Measurements from ENCODE around the gene NR0B2.
"Not testable (repeated sequence)": the region's sequence is repeated elsewhere in the genome, so short reads cannot be mapped to it uniquely, and the experiment has no call there.

NR0B2 gene, protein sequence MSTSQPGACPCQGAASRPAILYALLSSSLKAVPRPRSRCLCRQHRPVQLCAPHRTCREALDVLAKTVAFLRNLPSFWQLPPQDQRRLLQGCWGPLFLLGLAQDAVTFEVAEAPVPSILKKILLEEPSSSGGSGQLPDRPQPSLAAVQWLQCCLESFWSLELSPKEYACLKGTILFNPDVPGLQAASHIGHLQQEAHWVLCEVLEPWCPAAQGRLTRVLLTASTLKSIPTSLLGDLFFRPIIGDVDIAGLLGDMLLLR

DNA sequence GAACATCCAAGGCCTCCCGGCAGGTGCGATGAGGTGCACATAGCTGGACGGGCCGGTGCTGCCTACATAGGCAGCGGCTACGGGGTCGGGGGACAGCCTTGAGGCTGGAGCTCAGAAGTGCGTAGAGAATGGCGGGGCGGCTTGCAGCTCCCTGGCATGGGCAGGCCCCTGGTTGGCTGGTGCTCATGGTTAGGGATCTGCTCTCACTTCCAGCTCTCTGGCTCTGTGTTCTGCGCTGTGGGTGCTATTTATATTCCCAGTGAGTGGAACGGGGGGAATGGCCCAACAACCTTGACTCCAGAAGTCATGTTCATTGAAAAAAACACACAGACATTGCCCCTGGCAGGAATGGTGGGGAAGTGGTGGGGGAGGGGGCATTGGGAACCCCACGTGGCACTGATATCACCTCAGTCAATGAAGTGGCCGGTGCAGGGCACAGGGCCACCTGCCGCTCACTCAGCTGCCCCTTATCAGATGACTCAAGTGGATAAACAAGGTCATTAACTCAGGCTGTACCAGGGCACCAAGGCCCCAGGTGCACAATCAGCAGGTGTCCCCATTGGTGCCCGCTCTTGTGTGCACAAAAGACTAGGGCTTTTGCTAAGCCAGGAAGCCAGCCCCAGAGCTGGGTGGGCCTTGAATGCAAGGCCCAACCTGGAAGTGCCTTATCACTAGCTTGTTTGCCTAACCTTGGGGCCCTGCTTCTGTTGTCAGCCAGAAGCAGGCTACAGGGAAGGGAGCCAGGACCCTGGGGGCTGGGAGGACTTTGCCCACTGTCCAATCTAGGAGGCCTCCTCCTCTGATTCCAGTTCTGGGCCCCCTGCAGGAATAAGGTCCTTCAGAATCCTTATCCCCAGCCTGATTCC lies at the start of gene NR0B2:
Gene NR0B2, minus strand, starts transcription at position 222 of the 866 bp plus-strand sequence. Its CDS starts 35 bp downstream, at position 187.
- peak; percentile 98 for DNase-seq

DNA sequence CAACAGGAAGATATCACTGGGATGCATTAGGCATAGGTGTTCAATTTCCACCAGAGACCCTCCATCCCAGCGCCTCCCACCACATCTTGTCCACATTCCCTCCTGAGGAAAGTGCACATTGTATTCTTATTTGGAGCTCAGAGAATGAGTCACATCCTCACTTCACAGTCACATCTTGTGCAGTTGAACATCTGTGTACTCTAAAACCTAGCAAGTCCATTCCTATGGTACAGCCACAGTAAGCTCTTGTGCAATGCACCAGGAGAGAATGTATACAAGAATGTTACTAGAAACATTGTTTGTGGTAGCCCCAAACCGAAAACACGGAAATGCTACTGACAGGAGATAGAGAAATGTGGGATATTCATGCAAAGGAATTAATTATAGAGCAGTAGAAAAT lies 48.1 kb upstream of the NR0B2 start:
- DNase-seq = no peak

DNA sequence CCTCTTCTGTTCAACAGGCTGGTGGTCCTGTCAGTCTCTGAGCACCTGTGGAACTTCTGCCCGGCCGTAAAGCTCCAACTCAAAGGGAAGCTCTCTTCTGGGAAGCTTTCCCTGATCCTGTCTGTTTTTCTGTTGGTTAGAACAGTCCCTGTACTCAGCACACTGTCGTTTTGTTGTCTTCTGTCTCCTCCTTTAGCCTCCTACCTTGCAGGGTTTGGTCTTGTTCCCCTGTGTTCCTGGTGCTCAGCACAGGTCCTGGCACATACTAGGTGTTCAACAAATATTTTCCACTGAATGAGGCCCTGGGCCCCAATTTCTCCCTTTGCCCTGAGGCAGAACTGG lies 46.8 kb upstream of the NR0B2 start:
- DNase-seq = no peak

DNA sequence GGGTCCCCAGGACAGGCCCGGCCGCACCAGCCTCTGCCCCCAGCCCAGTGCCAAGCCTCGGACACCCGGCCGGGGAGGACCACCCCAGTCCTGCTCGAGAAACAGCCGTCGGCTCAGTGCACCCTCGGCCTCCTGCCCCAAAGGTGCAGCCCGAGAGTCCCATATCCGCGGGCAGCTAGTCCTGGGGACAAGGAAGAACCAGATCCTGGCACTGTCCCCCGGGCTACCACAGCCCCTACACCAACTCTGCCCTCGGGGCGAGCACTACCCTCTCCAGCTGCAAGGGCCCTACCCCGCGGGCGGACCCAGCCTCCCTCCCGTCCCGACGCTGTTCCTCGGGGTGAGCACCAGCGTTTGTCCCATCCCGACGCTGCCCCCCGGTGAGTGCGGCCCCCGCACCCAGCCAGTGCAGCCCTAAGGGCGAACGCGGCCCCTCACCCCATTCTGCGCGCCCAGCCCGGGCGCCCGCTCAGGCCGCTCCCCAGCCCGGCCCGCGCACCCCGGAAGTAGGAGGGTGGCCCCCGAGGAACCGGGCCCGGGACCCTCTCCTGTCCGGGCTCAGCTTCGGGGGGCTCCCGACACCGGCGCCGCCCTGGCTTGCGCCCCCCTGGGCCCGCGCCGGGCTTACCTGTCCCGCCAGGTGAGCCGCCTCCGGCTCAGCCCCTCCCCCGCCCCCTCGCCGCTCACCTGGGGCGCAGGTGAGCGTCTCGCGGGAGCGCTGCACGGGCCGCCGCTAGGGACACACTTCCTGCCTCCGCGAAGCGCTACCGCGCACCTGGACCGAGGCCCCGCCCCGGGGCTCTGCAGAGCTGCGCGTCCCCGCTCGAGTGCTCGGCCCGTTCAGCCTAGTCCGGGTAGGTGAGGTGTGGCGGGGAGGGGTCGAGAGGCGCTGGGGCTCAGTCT lies 46.2 kb upstream of the NR0B2 start, which contains the start of gene KDF1:
Gene KDF1, minus strand, starts transcription at position 747 of the 903 bp plus-strand sequence. CDS start 8,088 bp downstream, outside the sequence.
- DNase-seq = peak; percentile 85

DNA sequence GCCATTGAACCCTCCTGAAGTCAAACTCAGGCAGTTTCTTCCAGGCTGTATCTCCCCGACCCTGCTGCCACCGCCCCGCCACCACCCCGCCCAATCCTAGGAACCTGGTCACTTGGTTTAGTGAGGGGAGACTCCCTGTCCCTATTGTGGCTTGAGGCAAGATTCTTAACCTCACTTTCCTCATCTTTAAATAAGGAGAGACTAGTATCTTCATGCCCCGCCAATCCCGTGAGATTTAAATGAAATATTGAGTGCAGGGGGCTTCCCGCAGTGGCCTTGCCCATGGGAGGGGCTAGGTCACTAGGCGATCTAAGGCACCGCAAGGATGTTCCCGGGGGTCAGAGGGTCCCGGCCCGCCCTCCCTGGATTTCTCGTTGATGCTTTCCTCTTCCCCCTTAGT lies 45.5 kb upstream of the NR0B2 start:
- DNase-seq = no peak

DNA sequence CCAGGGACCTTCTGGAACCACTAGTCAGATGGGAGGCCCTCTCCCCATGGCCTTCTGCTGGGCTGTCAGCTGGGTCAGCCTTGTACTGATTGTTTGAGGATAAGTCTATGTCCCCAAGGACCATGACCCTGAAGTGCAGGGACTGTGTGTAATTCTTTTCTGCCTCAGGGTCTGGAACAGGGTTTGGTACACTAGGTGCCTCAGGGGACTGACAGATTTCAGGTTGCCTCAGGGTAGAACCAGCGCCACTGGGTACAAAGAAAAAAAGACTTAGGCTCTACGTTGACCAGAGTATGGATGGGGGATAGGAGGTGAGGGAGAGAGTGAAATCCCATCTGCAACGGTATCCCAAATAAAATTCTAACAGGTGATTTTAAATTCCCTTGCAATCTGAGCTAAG lies 43.5 kb upstream of the NR0B2 start:
- no peak for DNase-seq

DNA sequence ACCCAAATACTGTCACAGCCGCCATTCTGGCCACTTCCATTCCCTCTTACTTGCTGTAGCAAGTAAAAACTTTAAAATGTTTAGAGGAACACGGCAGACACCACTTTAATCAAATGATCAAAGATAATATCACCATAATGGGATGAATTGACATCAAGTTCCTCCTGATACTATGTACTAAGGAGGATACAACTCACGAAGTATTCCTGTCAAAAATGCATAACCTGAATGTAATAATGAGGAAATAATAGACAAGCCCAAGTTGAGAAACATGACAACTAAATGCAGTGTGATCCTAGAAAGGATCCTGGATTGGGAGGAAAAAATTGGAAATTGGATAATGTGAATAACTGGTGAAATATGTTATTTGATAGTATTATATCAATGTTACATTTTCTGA lies 42.5 kb upstream of the NR0B2 start:
- DNase-seq = no peak

DNA sequence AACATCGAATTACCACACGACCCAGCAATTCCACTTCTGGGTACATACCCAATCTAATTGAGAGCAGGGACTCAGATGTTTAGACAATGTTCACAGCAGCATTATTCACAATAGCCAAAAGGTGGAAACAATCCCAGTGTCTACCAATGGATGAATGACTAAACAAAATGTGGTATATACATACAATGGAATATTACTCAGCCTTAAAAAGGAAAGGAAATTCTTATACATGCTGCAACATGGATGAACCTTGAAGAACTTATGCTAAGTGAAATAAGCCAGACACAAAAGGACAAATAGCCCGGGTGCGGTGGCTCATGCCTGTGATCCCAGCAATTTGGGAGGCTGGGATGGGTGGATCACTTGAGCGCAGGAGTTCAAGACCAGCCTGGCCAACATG lies 39.6 kb upstream of the NR0B2 start:
- no peak for DNase-seq

DNA sequence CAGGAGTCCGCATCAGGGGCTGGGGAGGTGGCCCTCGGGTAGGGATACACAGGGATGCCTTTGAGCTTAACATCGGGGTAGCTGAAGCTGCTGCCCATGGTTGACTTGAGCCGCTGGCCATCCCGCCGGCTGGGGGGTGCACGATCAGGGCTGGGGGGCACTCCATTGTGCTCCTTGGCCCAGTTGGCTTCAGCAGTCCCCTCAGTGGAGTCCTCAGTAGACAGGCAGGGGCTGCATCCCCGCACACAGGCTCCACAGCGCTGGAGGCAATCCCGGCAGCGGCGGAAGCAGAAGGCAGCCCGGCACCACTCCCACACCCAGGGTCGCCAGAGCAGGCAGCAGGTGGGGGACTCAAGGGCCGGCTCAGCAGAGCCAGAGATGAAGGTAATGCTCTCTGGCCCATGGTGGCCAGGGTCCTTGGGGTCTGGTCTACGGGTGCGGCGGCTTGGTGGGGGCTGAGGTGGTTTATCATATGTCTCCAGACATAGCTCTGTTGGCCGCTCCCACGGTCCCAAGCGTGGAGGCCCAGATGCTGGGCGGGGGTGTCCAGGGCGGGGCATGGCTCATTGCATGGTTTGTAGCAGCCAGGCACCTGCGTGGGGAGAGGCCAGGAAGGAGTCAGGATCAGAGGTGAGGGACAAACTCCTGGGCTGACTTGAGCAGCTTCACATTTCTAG lies 38.2 kb upstream of the NR0B2 start:
- no peak for DNase-seq

DNA sequence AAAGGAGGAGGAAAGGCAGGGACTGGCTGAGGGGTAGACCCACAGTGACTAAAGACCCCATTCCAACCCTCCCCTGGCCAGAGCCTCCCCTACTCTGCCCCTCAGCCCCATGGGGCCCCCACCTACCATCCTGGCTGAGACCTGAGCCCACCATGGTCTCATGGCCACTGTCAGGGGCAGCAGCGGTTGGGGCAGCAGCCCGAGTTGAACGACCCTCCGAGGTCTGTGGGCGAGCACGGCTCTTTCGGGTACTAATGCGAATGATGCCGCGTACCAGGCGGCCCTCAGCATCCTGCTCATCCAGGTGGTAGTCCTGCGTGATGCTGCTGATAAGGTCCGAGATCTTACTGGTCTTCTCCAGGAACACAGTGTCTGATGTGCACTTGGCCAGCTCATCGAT lies 37.4 kb upstream of the NR0B2 start:
- no peak for DNase-seq

DNA sequence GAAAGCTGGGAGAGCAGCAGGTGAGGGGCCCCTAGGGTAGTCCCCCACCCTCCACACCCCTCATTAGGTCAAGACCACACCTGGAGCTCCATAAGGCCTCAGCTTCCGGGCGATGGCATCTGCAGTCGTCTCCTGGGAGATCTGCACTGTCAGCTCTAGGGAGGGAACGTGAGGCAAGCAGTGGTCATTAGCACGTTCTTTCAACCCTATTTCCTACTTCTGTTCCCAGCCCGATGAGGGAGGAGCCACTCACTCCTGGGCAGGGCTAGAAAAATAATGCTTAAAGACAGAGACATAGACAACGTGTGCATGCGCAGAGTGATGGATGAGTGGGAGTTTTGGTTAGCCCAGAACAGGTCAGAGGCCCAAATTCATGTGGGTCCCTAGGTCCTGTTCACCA lies 36.8 kb upstream of the NR0B2 start:
- no peak for DNase-seq

DNA sequence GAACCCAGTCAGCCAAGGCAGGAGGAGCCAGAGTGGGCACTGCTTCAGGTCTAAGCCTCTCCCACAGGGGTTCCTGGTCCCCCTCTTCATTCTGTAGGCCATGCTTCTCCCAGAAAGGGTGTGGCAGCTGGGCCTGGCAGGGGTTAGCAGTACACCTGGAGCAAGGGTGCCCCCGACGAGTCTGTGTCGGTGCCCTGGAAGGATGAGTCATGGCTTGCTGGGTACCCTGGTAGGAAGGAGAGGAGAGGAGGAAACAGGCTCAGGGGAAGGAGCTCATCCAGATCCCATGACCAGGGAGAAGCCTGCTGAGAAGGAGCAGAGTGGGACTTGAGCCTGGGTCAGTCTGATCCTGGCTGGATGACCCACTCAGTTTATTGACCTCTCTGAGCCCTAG lies 36.1 kb upstream of the NR0B2 start:
- no peak for DNase-seq

DNA sequence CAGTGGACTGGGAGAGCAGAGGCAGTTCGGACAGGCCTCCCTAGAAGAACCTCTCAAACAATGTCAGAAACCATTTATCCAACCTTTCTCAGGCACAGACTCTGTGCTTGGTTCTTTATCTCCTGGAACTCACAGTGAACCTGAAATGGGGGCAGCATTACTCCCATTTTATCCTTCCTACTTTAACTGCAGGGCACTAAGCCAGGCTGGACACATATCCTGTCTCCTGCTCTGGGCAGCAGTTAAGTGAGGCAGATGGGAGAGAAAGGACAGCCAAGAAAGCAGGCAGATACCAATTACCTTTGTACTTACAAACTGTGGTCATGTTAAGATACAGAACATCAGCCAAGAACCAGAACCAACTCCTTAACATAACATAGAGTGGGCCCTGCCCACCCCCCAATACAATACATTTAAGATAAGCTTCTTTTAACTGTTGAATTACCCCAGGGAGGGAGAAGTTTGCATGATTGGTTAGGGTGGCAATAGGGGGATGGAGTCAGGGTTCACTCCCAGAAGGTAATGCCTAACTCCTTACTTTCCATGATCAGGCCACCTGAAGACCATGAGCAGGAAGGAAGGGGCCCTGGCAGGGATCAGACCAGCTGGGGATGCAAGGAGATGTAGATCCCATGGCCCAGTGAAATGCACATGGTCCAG lies 35.6 kb upstream of the NR0B2 start:
- no peak for DNase-seq

DNA sequence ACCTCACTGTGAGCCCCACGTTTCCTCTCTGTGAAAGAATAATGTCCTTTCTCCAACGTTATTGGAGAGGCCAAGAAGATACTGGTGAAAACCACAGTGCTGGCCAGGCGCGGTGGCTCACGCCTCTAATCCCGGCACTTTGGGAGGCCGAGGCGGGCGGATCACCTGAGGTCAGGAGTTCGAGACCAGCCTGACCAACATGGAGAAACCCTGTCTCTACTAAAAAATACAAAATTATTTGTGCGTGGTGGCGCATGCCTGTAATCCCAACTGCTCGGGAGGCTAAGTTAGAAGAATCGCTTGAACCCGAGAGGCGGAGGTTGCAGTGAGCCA lies 34.9 kb upstream of the NR0B2 start:
- not testable (repeated sequence) for DNase-seq

DNA sequence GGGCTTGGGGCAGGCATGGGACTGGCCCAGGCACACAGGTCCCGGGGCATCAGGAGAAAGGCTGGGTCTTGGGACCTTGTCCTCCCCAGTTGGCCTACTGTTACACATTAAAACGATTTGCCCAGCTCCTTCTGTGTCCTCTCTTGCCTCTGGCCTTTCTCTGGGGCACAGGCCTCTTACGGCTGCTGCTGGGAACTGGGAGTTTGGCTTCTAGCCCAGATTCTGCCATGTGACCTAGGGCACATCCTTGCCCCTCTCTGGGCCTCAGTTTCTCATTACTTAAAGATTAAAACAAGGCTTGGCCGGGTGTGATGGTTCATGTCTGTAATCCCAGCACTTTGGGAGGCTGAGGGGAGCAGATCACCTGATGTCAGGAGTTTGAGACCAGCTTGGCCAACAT lies 32.5 kb upstream of the NR0B2 start:
- no peak for DNase-seq

DNA sequence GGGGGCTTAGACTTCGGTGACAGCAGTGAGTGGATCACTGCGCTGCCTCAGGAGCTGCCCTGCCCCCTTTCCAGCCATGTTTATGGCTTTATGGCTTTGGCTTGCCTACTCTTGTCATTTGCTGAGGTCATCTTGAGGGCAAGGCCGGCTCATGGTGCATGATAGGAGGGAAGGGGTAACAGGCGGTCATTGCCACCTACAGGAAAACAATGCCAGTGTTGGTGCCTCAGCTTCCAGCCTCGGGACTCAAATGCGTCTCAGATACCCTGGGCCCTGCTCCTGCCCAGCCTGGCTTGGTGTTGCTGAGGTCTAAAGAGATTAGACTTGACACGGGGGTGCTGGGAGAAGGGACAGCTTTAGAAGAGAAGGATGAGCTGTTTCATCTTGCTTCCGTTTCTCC lies 32.0 kb upstream of the NR0B2 start:
- no peak for DNase-seq

DNA sequence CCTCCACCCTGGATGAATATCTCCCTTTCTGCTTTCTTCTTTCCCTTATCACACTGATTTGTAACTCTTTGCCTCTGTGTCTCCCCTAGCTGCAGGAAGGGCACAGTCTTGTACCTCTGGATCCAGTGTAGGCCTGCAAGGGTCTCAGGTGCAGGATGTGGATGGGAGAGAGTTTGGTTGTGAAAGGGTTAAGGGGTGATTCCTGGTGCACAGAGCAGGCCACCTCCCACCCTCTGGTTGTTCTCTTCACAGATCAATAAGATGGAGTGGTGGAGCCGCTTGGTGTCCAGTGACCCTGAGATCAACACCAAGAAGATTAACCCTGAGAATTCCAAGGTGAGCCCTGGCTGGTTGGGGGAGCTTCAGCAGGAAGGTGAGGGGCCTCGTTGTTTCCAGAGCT lies 31.4 kb upstream of the NR0B2 start:
- DNase-seq = no peak

DNA sequence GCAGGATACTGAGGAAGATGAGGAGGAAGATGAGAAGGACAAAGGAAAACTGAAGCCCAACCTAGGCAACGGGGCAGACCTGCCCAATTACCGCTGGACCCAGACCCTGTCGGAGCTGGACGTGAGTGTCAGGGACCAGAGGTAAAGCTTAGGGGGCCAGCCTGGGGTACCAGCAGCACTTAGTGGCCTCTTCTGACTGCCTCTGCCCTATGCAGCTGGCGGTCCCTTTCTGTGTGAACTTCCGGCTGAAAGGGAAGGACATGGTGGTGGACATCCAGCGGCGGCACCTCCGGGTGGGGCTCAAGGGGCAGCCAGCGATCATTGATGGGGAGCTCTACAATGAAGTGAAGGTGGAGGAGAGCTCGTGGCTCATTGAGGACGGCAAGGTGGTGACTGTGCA lies 28.9 kb upstream of the NR0B2 start:
- DNase-seq = no peak

DNA sequence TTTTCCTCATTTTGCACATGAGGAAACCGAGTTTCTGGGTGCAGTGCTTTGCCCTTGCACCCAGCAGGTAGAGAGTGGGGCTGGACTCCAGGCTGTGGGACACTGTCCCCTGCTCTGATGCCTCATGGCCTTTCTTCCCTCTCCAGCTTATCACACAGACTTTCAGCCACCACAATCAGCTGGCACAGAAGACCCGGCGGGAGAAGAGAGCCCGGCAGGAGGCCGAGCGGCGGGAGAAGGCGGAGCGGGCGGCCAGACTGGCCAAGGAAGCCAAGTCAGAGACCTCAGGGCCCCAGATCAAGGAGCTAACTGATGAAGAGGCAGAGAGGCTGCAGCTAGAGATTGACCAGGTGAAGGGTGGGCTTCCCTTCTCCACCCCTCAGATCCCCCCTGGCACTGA lies 27.5 kb upstream of the NR0B2 start:
- no peak for DNase-seq

DNA sequence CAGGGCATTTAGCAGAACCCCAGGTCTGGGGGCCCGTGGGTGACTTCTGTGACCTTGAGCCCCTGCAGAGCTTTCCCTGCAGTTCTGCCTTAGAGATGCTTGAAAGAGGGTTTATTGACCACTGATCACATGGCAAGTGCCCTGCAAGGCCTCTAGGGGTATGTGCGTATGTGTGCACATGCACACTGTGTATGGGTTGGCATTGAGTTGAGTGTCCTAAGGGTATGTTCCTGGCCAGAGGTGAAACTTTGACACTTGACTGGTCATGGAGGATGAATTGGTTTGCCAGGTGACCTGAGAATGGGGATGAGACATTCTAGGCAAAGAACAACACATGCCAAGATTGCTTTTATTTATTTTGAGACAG lies 24.9 kb upstream of the NR0B2 start:
- no peak for DNase-seq

DNA sequence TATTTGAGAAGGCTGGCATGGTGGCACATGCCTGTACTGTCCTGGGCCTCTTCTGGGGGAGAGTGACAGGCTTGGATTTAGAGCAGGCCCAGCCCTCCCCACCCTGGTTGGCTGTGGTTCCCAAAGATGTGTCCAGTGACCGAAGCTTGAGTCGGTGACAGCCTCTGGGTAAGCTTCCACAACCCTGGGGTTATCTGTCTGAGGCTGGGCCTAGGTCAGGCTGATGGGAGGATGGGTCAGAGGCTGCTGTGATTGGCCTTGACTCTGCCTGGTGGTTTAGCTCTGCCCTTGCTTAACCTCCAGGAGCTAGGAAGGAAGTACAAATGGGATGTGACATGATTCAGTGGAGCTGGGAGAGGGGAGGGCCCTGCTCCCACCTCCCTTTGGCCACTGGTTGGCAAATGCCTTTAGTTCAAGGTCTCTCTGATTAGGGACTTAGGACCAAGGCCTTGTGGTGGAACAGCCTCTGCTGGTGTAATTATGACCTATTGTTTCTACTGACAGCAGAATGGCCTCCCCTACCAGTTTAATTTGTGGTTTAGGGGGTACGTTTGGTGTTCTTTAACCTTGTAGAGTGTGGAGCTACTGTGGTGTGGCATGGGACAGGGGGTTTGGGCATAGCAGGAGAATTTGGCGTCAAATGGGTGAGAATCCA lies 24.4 kb upstream of the NR0B2 start:
- DNase-seq = no peak

DNA sequence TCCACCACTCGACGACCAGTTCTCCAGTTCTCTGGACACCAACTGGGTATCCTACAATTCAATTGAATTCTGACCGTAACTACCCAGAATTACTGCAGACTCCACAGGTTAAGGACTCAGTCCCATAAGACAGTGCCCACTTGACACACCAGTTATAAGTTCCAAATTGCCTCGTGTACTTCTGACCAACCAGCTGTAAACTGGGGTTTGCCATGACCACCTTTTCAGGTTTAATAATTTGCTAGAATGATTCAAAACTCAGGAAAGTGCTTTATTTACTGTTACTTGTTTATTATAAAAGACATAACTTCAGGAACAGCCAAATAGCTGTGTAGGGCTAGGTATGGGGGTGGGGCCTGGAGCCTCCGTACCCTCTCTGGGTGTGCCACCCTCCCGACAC lies 23.0 kb upstream of the NR0B2 start:
- no peak for DNase-seq
